Duodenal mucosa (tissue), 2 donors: ENCODE data around the gene YKT6.
"Not testable (repeated sequence)": the region's sequence is repeated elsewhere in the genome, so short reads cannot be mapped to it uniquely, and the experiment has no call there.

Experiments used
- H3K27ac ChIP-seq: one replicate; pipeline ENCODE4 v1.7.0; 2013; ENCODE audit warnings: low read depth, low read length
- H3K27me3 ChIP-seq, 2 donors: one replicate each; pipeline ENCODE4 v1.7.0; 2013; ENCODE audit warnings: low read length in 2 of 2, control low read depth in 1 of 2; ENCODE audit not compliant: insufficient read depth in 2 of 2, control insufficient read depth in 1 of 2
- H3K36me3 ChIP-seq, 2 donors: one replicate each; pipeline ENCODE4 v1.7.0; 2013; ENCODE audit warnings: low read length in 2 of 2, control low read depth in 1 of 2; ENCODE audit not compliant: insufficient read depth in 2 of 2, control insufficient read depth in 1 of 2
- H3K4me1 ChIP-seq, 2 donors: one replicate each; pipeline ENCODE4 v1.7.0; 2013; ENCODE audit warnings: low read length in 2 of 2, control low read depth in 1 of 2; ENCODE audit not compliant: insufficient read depth in 2 of 2, control insufficient read depth in 1 of 2
- H3K4me3 ChIP-seq, 2 donors: one replicate each; pipeline ENCODE4 v1.7.0; 2013; ENCODE audit warnings: low read length in 2 of 2, low read depth in 1 of 2
- H3K9ac ChIP-seq, 2 donors: one replicate each; pipeline ENCODE4 v1.7.0; 2013; ENCODE audit warnings: low read length in 2 of 2, low read depth in 1 of 2
- H3K9me3 ChIP-seq, 2 donors: one replicate each; pipeline ENCODE4 v1.7.0; 2013; ENCODE audit warnings: low read length in 2 of 2, control low read depth in 1 of 2; ENCODE audit not compliant: control insufficient read depth in 1 of 2

Gene YKT6

GRCh38 chr7:44158096-44158872 is 42.5 kb upstream of the YKT6 start:
- H3K36me3 ChIP-seq, result no peaks in the 10 kb centered on the region
- H3K9ac ChIP-seq, result no peak overlapping the region
- H3K4me3 ChIP-seq, result no peak overlapping the region
- no peaks in the 10 kb centered on the region for H3K27me3 ChIP-seq
- H3K27ac ChIP-seq, result no peak overlapping the region
- peaks cover 0 to 9% of the 10 kb centered on the region in 2 donors for H3K4me1 ChIP-seq
- H3K9me3 ChIP-seq, result no peaks in the 10 kb centered on the region

- Histone ChIP-seq H3K36me3 (no peaks in the 10 kb centered on the region), H3K9me3 (no peaks in the 10 kb centered on the region), H3K4me3 (no peak overlapping the region), H3K27me3 (no peaks in the 10 kb centered on the region), H3K27ac (no peak overlapping the region), H3K4me1 (peaks cover 0 to 9% of the 10 kb centered on the region in 2 donors), H3K9ac (no peak overlapping the region)
Measured at GRCh38 chr7:44158873-44159631, 41.7 kb upstream of the YKT6 start.

- peaks cover 0 to 9% of the 10 kb centered on the region in 2 donors for H3K4me1 ChIP-seq
- H3K27ac ChIP-seq, result no peak overlapping the region
Measured at GRCh38 chr7:44159824-44160630, 40.8 kb upstream of the YKT6 start.

GRCh38 chr7:44161371-44161770 is 39.4 kb upstream of the YKT6 start:
- Histone ChIP-seq H3K27me3 (no peaks in the 10 kb centered on the region), H3K27ac (no peak overlapping the region), H3K36me3 (no peaks in the 10 kb centered on the region), H3K9me3 (no peaks in the 10 kb centered on the region), H3K9ac (no peak overlapping the region), H3K4me1 (no peaks in the 10 kb centered on the region), H3K4me3 (no peak overlapping the region)

More at GRCh38 chr7:44159824-44160630, 40.8 kb upstream of the YKT6 start:
- Histone ChIP-seq H3K4me3 (no peak overlapping the region), H3K9ac (no peak overlapping the region), H3K27me3 (no peaks in the 10 kb centered on the region), H3K9me3 (no peaks in the 10 kb centered on the region), H3K36me3 (no peaks in the 10 kb centered on the region)

GRCh38 chr7:44162179-44162578 is 38.6 kb upstream of the YKT6 start:
- no peak overlapping the region for H3K27ac ChIP-seq
- H3K4me3 ChIP-seq, result no peak overlapping the region
- no peaks in the 10 kb centered on the region for H3K4me1 ChIP-seq
- no peaks in the 10 kb centered on the region for H3K9me3 ChIP-seq
- no peaks in the 10 kb centered on the region for H3K36me3 ChIP-seq
- no peak overlapping the region for H3K9ac ChIP-seq
- H3K27me3 ChIP-seq, result no peaks in the 10 kb centered on the region

- no peaks in the 10 kb centered on the region for H3K4me1 ChIP-seq
- H3K4me3 ChIP-seq, result no peak overlapping the region
- no peak overlapping the region for H3K27ac ChIP-seq
Measured at GRCh38 chr7:44162785-44163395, 37.9 kb upstream of the YKT6 start.

GRCh38 chr7:44163591-44163990 is 37.2 kb upstream of the YKT6 start:
- Histone ChIP-seq H3K27ac (no peak overlapping the region), H3K4me3 (no peak overlapping the region), H3K9ac (no peak overlapping the region), H3K36me3 (no peaks in the 10 kb centered on the region), H3K27me3 (no peaks in the 10 kb centered on the region), H3K9me3 (no peaks in the 10 kb centered on the region), H3K4me1 (no peaks in the 10 kb centered on the region)

More at GRCh38 chr7:44162785-44163395, 37.9 kb upstream of the YKT6 start:
- H3K27me3 ChIP-seq, result no peaks in the 10 kb centered on the region
- H3K36me3 ChIP-seq, result no peaks in the 10 kb centered on the region
- no peak overlapping the region for H3K9ac ChIP-seq
- no peaks in the 10 kb centered on the region for H3K9me3 ChIP-seq

DNA sequence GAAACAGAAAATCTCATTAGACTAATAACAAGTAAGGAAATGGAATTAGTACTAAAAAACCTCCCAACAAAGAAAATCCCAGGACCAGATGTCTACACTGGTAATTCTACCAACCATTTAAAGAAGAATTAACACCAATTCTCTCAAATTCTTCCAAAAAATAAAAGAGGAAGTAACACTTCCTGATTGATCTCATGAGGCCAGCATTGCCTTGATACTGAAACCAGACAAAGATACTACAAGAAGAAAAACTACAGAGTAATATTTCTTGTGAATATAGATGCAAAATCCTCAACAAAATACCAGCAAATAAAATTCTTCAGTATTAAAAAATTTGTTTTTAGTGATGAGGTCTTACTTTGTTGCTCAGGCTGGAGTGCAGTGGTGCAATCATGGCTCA is 32.9 kb upstream of the YKT6 start:
- H3K36me3 ChIP-seq, result no peaks in the 10 kb centered on the region
- no peaks in the 10 kb centered on the region for H3K9me3 ChIP-seq
- H3K4me1 ChIP-seq, result no peaks in the 10 kb centered on the region
- H3K4me3 ChIP-seq, result no peak overlapping the region
- H3K27ac ChIP-seq, result no peak overlapping the region
- no peak overlapping the region for H3K9ac ChIP-seq
- no peaks in the 10 kb centered on the region for H3K27me3 ChIP-seq

DNA sequence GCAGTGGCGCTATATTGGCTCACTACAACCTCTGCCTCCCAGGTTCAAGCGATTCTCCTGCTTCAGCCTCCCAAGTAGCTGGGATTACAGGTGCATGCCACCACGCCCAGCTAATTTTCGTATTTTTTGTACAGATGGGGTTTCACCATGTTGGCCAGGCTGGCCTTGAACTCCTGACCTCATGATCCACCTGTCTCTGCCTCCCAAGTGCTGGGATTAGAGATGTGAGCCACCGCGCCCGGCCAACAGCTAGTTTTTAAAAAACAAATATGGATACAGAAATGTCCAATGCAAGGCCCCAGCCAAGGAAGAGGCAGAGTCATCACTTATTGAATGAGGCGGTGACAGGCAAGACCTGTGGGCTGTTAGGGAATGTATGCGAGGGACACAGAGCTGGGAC is 28.9 kb upstream of the YKT6 start:
- H3K27ac ChIP-seq, H3K4me3 ChIP-seq, H3K9me3 ChIP-seq, H3K9ac ChIP-seq, H3K27me3 ChIP-seq, H3K36me3 ChIP-seq, H3K4me1 ChIP-seq: not testable (repeated sequence)
